Measurements from ENCODE around the gene FEM1B.

Gene FEM1B

GRCh38 chr15:68317281-68318007 is 39.9 kb downstream of the FEM1B start:
- no peak overlapping the region for H3K27ac ChIP-seq
- TF ChIP-seq CTCF (conservative IDR thresholded peaks at IDR 0.05) = no peak

GRCh38 chr15:68318008-68318835 is 40.7 kb downstream of the FEM1B start:
- TF ChIP-seq CTCF (conservative IDR thresholded peaks at IDR 0.05) = no peak

GRCh38 chr15:68318931-68319909 is 41.7 kb downstream of the FEM1B start:
- no peak for TF ChIP-seq CTCF (conservative IDR thresholded peaks at IDR 0.05)
- H3K27ac ChIP-seq = no peak overlapping the region

More at GRCh38 chr15:68318008-68318835, 40.7 kb downstream of the FEM1B start:
- H3K27ac ChIP-seq = no peak overlapping the region

GRCh38 chr15:68319997-68320396 is 42.5 kb downstream of the FEM1B start:
- H3K27ac ChIP-seq = no peak overlapping the region
- TF ChIP-seq CTCF (conservative IDR thresholded peaks at IDR 0.05) = no peak

DNA sequence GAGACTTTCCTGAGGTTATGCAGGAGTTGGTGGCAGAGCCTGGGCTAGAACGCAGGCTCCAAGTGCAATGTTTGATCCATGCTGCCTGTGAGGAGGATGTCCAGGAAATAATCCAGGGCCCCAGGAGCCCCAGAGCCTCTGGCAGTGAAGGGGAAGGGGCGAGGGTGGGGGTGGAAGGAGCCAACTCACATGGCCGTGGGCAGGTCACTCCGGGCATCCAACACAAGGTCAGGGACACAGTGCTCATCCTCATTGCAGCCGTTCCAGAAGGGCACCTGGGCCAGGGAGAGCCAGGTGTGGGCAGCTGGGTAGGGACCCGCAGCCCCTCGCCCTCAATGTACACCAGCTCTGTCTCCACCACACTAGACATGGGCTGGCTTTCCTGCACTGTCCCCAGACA is 43.7 kb downstream of the FEM1B start:
- TF ChIP-seq CTCF (conservative IDR thresholded peaks at IDR 0.05) = no peak
- no peak overlapping the region for H3K27ac ChIP-seq

DNA sequence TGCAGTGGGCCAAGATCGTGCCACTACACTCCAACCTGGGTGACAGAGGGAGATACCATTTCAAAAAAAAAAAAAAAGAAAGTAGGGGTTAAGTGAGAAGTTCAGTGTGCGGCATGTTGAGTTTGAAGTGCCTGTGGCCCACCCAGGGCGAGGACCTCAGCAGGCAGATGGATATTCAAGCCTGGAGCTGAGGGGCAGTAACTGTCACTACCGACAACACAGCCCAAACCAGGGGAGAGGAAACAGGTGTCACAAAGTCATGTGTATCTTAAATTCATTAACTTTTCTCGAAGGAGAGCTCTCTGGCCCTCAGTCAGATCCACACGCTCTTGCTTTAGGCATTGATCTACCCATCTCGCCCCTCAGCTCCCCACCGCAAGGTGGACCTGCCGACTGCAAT is 45.3 kb downstream of the FEM1B start:
- no peak for TF ChIP-seq CTCF (conservative IDR thresholded peaks at IDR 0.05)
- no peak overlapping the region for H3K27ac ChIP-seq
